Right atrium auricular region (tissue), 2 donors: ENCODE measurements around the gene MTERF4. TPM values are rescaled to one million over a fixed set of nuclear protein-coding genes. Genes with fewer than 3 reads are reported as not detected.
A peak's percentile ranks its signal among the peaks of the same experiment; 100 is the strongest.

Experiments used
- DNase-seq: peaks from one replicate; pipeline ENCODE4 v3.0.0-alpha.2; 2019; ENCODE audit warnings: low spot score
- H3K27ac ChIP-seq, 2 donors: fragments of 200-600 bp; sonication (generic); 1 replicate in 1 of 2; 2 replicates in 1 of 2; pipeline ENCODE4 v1.5.1; 2016 to 2019
- H3K27me3 ChIP-seq, 2 donors: fragments of 200-600 bp; sonication (generic); one replicate each; pipeline versions ENCODE4 v1.5.1 to v1.6.0; 2017 to 2019
- H3K36me3 ChIP-seq: fragments of 200-600 bp; sonication (generic); one replicate; pipeline ENCODE4 v1.5.1; 2016
- H3K4me1 ChIP-seq, 2 donors: fragments of 200-600 bp; sonication (generic); one replicate each; pipeline versions ENCODE4 v1.5.1 to v1.6.0; 2017 to 2019
- H3K4me3 ChIP-seq, 2 donors: fragments of 200-600 bp; sonication (generic); 1 replicate in 1 of 2; 2 replicates in 1 of 2; pipeline ENCODE4 v1.5.1; 2017 to 2019; ENCODE audit warnings: mild to moderate bottlenecking in 1 of 2, moderate library complexity in 1 of 2
- H3K9me3 ChIP-seq, 2 donors: fragments of 200-600 bp; sonication (generic); one replicate each; pipeline ENCODE4 v1.5.1; 2019
- CTCF ChIP-seq, 2 donors: fragments of 200-600 bp; sonication (generic); IDR thresholded peaks; one replicate each; pipeline ENCODE4 v1.5.1; 2019; ENCODE audit warnings: antibody characterized with exemption in 2 of 2
- total RNA-seq, 2 donors: library from RNA; depleted of rRNA; stranded (reverse); fragments of >200 nt; gene quantifications; one replicate each; pipeline ENCODE4 v1.1.0, GENCODE V29; 2016

MTERF4 gene
- total RNA-seq, 2 donors from 2014 or later, result 20.6 to 25.3 TPM

- H3K27ac ChIP-seq, result no peak overlapping the region
- no peaks in the 10 kb centered on the region for H3K27me3 ChIP-seq
- TF ChIP-seq CTCF (IDR thresholded peaks at IDR 0.05), result no peak
- no peaks in the 10 kb centered on the region for H3K9me3 ChIP-seq
- no peak overlapping the region for H3K4me3 ChIP-seq
- no peaks in the 10 kb centered on the region for H3K36me3 ChIP-seq
- H3K4me1 ChIP-seq, result peaks cover 0 to 7% of the 10 kb centered on the region in 2 donors
- peak; percentile 58 for DNase-seq
These were observed 40.8 kb downstream of the MTERF4 start for GRCh38 chr2:241061275-241061674.

GRCh38 chr2:241053576-241054251 is 48.4 kb downstream of the MTERF4 start:
- H3K9me3 ChIP-seq, result no peaks in the 10 kb centered on the region
- H3K27ac ChIP-seq, result no peak overlapping the region
- H3K4me1 ChIP-seq, result no peaks in the 10 kb centered on the region
- peaks cover 8% of the 10 kb centered on the region for H3K36me3 ChIP-seq
- H3K4me3 ChIP-seq, result no peak overlapping the region
- TF ChIP-seq CTCF (IDR thresholded peaks at IDR 0.05), result no peak
- DNase-seq, result no peak
- no peaks in the 10 kb centered on the region for H3K27me3 ChIP-seq

- peaks cover 8% of the 10 kb centered on the region for H3K36me3 ChIP-seq
- no peak for TF ChIP-seq CTCF (IDR thresholded peaks at IDR 0.05)
- peak; percentile 38 for DNase-seq
- no peak overlapping the region for H3K27ac ChIP-seq
- H3K4me3 ChIP-seq, result no peak overlapping the region
- no peaks in the 10 kb centered on the region for H3K9me3 ChIP-seq
- H3K4me1 ChIP-seq, result no peaks in the 10 kb centered on the region
- no peaks in the 10 kb centered on the region for H3K27me3 ChIP-seq
These were observed 49.3 kb downstream of the MTERF4 start for GRCh38 chr2:241052677-241053360.

- Histone ChIP-seq H3K36me3 (peaks cover 8% of the 10 kb centered on the region), H3K27ac (no peak overlapping the region), H3K4me3 (no peak overlapping the region), H3K9me3 (no peaks in the 10 kb centered on the region), H3K27me3 (no peaks in the 10 kb centered on the region), H3K4me1 (no peaks in the 10 kb centered on the region)
- DNase-seq, result peak; percentile 55
- no peak for TF ChIP-seq CTCF (IDR thresholded peaks at IDR 0.05)
These were observed 50.3 kb downstream of the MTERF4 start for GRCh38 chr2:241051578-241052487.

GRCh38 chr2:241050624-241051577 is 51.2 kb downstream of the MTERF4 start:
- no peak for TF ChIP-seq CTCF (IDR thresholded peaks at IDR 0.05)
- H3K9me3 ChIP-seq, result no peaks in the 10 kb centered on the region
- peak; percentile 26 for DNase-seq
- H3K27me3 ChIP-seq, result no peaks in the 10 kb centered on the region
- no peak overlapping the region for H3K27ac ChIP-seq
- no peak overlapping the region for H3K4me3 ChIP-seq
- H3K4me1 ChIP-seq, result no peaks in the 10 kb centered on the region
- peaks cover 8% of the 10 kb centered on the region for H3K36me3 ChIP-seq
